Common myeloid progenitor, CD34-positive (primary cell): ENCODE measurements around the gene KCTD21.
"Not testable (repeated sequence)": the region's sequence is repeated elsewhere in the genome, so short reads cannot be mapped to it uniquely, and the experiment has no call there.

Source experiments
- CTCF ChIA-PET: fragments of 350-600 bp; sonication (Branson Sonifier 250); formaldehyde crosslinking; loops from one replicate; lab custom pipeline; 2021; ENCODE audit warnings: antibody characterized with exemption; lab: Charles Lee
- POLR2A ChIA-PET: fragments of 350-600 bp; sonication (Branson Sonifier 250); formaldehyde crosslinking; loops from one replicate; lab custom pipeline; 2021; ENCODE audit warnings: antibody characterized with exemption; lab: Charles Lee
- DNase-seq, 3 donors: peaks; one replicate each; pipeline versions ENCODE4 v3.0.0 to v3.0.0-alpha.2; 2013
- H3K27ac ChIP-seq, 2 experiments: 1 replicate in 1 of 2; 2 replicates in 1 of 2; pipeline ENCODE4 v1.7.0; 2013; ENCODE audit warnings: inconsistent platforms in 2 of 2, low read length in 2 of 2, mild to moderate bottlenecking in 2 of 2, low read depth in 1 of 2, moderate library complexity in 1 of 2; ENCODE audit not compliant: severe bottlenecking in 2 of 2, insufficient read depth in 1 of 2, poor library complexity in 1 of 2
- H3K27me3 ChIP-seq, 5 experiments: replicated peaks in 2 of 5; 1 replicate in 3 of 5; 2 replicates in 2 of 5; pipeline versions ENCODE4 v1.6.1 to v1.7.0; 2013; ENCODE audit warnings: low read length in 4 of 5, mild to moderate bottlenecking in 2 of 5, moderate library complexity in 2 of 5, inconsistent platforms in 1 of 5; ENCODE audit not compliant: insufficient read depth in 5 of 5, control insufficient read depth in 4 of 5
- H3K36me3 ChIP-seq, 4 experiments: 1 replicate in 2 of 4; 2 replicates in 2 of 4; pipeline versions ENCODE4 v1.6.1 to v1.7.0; 2013; ENCODE audit warnings: low read length in 3 of 4, control low read depth in 1 of 4, mild to moderate bottlenecking in 1 of 4; ENCODE audit not compliant: control insufficient read depth in 4 of 4, insufficient read depth in 4 of 4
- H3K4me1 ChIP-seq, 4 experiments: 1 replicate in 3 of 4; 2 replicates in 1 of 4; pipeline versions ENCODE4 v1.6.1 to v1.7.1; 2013; ENCODE audit warnings: low read length in 3 of 4, mild to moderate bottlenecking in 3 of 4, control low read depth in 1 of 4, inconsistent platforms in 1 of 4, moderate library complexity in 1 of 4; ENCODE audit not compliant: control insufficient read depth in 4 of 4, insufficient read depth in 4 of 4; ENCODE audit errors: control extremely low read depth in 1 of 4
- H3K4me3 ChIP-seq, 7 experiments: 1 replicate in 4 of 7; 2 replicates in 3 of 7; pipeline versions ENCODE4 v1.5.1 to v1.7.0; 2013; ENCODE audit warnings: mild to moderate bottlenecking in 7 of 7, low read length in 6 of 7, moderate library complexity in 6 of 7, inconsistent platforms in 2 of 7, low read depth in 2 of 7, control low read depth in 1 of 7; ENCODE audit not compliant: insufficient read depth in 4 of 7, control insufficient read depth in 1 of 7; ENCODE audit errors: extremely low read depth in 1 of 7
- H3K9me3 ChIP-seq, 5 experiments: 1 replicate in 4 of 5; 2 replicates in 1 of 5; pipeline versions ENCODE4 v1.6.1 to v1.7.1; 2013; ENCODE audit warnings: low read length in 4 of 5, mild to moderate bottlenecking in 2 of 5, inconsistent platforms in 1 of 5, low read depth in 1 of 5, moderate library complexity in 1 of 5; ENCODE audit not compliant: control insufficient read depth in 4 of 5, insufficient read depth in 2 of 5; ENCODE audit errors: control extremely low read depth in 1 of 5
- WGBS: methylation state at CpG from one replicate; pipeline ENCODE4 v1.1.5; 2013; ENCODE audit not compliant: insufficient coverage; 5-methylcytosine and 5-hydroxymethylcytosine counted together

The KCTD21 gene

DNA sequence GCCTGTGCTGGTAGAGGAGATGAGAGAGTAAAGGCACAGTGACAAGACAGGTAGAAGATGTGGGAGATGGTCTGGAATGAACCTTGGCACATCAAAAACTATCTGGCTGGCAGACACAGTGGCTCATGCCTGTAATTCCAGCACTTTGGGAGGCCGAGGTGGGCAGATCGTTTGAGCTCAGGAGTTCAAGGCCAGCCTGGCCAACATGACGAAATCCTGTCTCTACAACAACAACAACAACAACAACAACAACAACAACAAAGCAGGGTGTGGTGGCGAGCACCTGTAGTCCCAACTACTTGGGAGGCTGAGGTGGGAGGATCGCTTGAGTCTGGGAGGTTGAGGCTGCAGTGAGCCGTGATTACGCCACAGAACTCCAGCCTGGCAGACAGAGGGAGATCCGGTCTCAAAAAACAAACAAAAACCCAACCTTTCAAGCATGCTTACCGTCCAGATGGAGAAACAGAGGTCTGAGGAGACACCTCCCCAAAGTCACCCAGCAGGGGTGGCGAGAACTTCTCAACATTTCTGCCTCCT, 11.8 kb downstream of the KCTD21 start:
- Histone ChIP-seq H3K4me1 (no peaks in the 10 kb centered on the region), H3K4me3 (no peak overlapping the region), H3K27me3 (no peaks in the 10 kb centered on the region), H3K36me3 (peaks cover 0 to 7% (median 3%) of the 10 kb centered on the region in 4 experiments), H3K9me3 (no peaks in the 10 kb centered on the region), H3K27ac (no peak overlapping the region)
- POLR2A ChIA-PET = no interaction called here
- WGBS = no CpG with 5 or more reads among the region's 10 CpGs
- CTCF ChIA-PET = interaction anchor here (0.7 kb wide), 1 partner anchor 388 kb away, joined by 3 read pairs; no protein-coding TSS in a partner anchor
- no peak for DNase-seq

DNA sequence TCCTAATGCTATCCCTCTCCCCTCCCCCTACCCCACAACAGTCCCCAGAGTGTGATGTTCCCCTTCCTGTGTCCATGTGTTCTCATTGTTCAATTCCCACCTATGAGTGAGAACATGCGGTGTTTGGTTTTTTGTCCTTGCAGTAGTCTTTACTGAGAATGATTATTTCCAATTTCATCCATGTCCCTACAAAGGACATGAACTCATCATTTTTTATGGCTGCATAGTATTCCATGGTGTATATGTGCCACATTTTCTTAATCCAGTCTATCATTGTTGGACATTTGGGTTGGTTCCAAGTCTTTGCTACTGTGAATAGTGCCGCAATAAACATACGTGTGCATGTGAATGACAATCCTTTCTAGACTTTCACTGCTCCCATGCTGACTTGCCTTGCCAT, 12.6 kb downstream of the KCTD21 start:
- H3K27me3 ChIP-seq, DNase-seq, H3K4me3 ChIP-seq, H3K27ac ChIP-seq, CTCF ChIA-PET, H3K36me3 ChIP-seq, H3K4me1 ChIP-seq, H3K9me3 ChIP-seq: not testable (repeated sequence)
- 96% methylated on average over 2 of the region's 3 CpGs for WGBS
- POLR2A ChIA-PET = interaction anchor here (0.6 kb wide), 1 partner anchor 378 kb away, joined by 3 read pairs; no protein-coding TSS in a partner anchor

GRCh38 chr11:78171951-78172350, 16.5 kb downstream of the KCTD21 start:
- H3K27ac ChIP-seq = no peak overlapping the region
- ChIA-PET CTCF (interaction anchor here (1.8 kb wide), 1 partner anchor 34 kb away, joined by 4 read pairs; no protein-coding TSS in a partner anchor), POLR2A (no interaction called here)
- no peaks in the 10 kb centered on the region for H3K4me1 ChIP-seq
- peaks cover 0 to 7% (median 3%) of the 10 kb centered on the region in 4 experiments for H3K36me3 ChIP-seq
- no peaks in the 10 kb centered on the region for H3K9me3 ChIP-seq
- DNase-seq = no peak
- H3K4me3 ChIP-seq = no peak overlapping the region
- no peaks in the 10 kb centered on the region for H3K27me3 ChIP-seq
- 98% methylated on average over 6 of the region's 6 CpGs for WGBS

GRCh38 chr11:78170874-78171549, 17.4 kb downstream of the KCTD21 start:
- H3K4me1 ChIP-seq = no peaks in the 10 kb centered on the region
- H3K4me3 ChIP-seq = no peak overlapping the region
- H3K27me3 ChIP-seq = no peaks in the 10 kb centered on the region
- peaks cover 0 to 7% (median 3%) of the 10 kb centered on the region in 4 experiments for H3K36me3 ChIP-seq
- 89% methylated on average over 5 of the region's 7 CpGs for WGBS
- ChIA-PET POLR2A (no interaction called here), CTCF (interaction anchor here (1.2 to 1.8 kb wide), 3 partner anchors 9 to 35 kb away, joined by 3 to 4 read pairs (median 3); no protein-coding TSS in a partner anchor)
- DNase-seq = no peak
- H3K9me3 ChIP-seq = no peaks in the 10 kb centered on the region
- H3K27ac ChIP-seq = no peak overlapping the region

DNA sequence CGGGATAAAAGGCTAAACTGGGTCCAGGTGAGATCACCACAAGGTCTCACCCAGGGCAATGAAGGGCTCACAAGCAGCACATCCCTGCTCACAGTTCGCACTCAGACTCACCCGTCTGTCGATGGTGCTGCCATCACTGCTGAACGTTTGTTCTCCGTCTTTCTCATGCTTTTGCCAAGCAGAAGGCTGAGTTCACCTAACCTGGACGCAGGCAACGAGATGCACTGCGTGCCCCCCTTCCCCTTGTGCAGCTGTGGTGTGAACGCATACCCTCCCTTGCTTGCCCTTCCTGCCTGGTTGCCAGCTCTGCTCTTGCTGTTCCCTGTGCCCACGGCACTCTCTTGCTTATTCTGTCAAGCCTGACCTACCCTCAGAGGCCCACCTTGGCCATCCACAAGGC, 18.0 kb downstream of the KCTD21 start:
- DNase-seq = no peak
- CTCF ChIA-PET = interaction anchor here (1.2 to 2.1 kb wide), 4 partner anchors 9 to 35 kb away, joined by 3 to 6 read pairs (median 4); no protein-coding TSS in a partner anchor
- no peaks in the 10 kb centered on the region for H3K4me1 ChIP-seq
- peaks cover 0 to 7% (median 3%) of the 10 kb centered on the region in 4 experiments for H3K36me3 ChIP-seq
- H3K27ac ChIP-seq = no peak overlapping the region
- no peaks in the 10 kb centered on the region for H3K9me3 ChIP-seq
- WGBS = 98% methylated on average over 11 of the region's 11 CpGs
- H3K4me3 ChIP-seq = no peak overlapping the region
- no peaks in the 10 kb centered on the region for H3K27me3 ChIP-seq
- POLR2A ChIA-PET = no interaction called here

GRCh38 chr11:78168539-78169477, 19.6 kb downstream of the KCTD21 start:
- ChIA-PET POLR2A (no interaction called here), CTCF (interaction anchor here (1.2 to 2.1 kb wide), 4 partner anchors 11 to 21 kb away, joined by 3 to 6 read pairs (median 3); no protein-coding TSS in a partner anchor)
- Histone ChIP-seq H3K4me3 (no peak overlapping the region), H3K27me3 (no peaks in the 10 kb centered on the region), H3K27ac (no peak overlapping the region), H3K36me3 (peaks cover 0 to 3% (median under 1%) of the 10 kb centered on the region in 4 experiments), H3K9me3 (peaks cover 0 to 2% (median 0%) of the 10 kb centered on the region in 5 experiments), H3K4me1 (no peaks in the 10 kb centered on the region)
- DNase-seq = no peak
- WGBS = 95% methylated on average over 17 of the region's 17 CpGs
